ENCODE measurements around the gene GH1. TPM values are rescaled to one million over a fixed set of nuclear protein-coding genes. Genes with fewer than 3 reads are reported as not detected.
"Not testable (repeated sequence)": the region's sequence is repeated elsewhere in the genome, so short reads cannot be mapped to it uniquely, and the experiment has no call there.

Gene GH1
- total RNA-seq, 1 donor from 2014 or later: not detected

- DNase-seq (ENCODE audit: low spot score): not testable (repeated sequence)
Observed at GRCh38 chr17:63898899-63899798, 19.5 kb downstream of the GH1 start.

- not testable (repeated sequence) for DNase-seq (ENCODE audit: low spot score)
Observed at GRCh38 chr17:63896524-63897354, 21.9 kb downstream of the GH1 start, which contains the start of gene CSH1. Gene CSH1, minus strand, starts transcription at chr17:63896574. Its CDS starts 63 bp downstream, at chr17:63896511.

DNA sequence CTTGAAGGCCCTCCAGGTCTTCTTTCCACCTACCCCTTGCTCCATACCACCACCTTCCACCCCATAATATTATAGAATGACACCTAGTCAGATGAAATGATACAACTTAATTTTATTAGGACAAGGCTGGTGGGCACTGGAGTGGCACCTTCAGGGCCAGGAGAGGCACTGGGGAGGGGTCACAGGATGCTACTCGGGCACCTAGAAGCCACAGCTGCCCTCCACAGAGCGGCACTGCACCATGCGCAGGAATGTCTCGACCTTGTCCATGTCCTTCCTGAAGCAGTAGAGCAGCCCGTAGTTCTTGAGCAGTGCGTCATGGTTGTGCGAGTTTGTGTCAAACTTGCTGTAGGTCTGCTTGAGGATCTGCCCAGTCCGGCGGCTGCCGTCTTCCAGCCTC lies 23.8 kb downstream of the GH1 start:
- DNase-seq (ENCODE audit: low spot score): not testable (repeated sequence)

GRCh38 chr17:63894021-63894420 lies 24.6 kb downstream of the GH1 start:
- not testable (repeated sequence) for DNase-seq (ENCODE audit: low spot score)

DNA sequence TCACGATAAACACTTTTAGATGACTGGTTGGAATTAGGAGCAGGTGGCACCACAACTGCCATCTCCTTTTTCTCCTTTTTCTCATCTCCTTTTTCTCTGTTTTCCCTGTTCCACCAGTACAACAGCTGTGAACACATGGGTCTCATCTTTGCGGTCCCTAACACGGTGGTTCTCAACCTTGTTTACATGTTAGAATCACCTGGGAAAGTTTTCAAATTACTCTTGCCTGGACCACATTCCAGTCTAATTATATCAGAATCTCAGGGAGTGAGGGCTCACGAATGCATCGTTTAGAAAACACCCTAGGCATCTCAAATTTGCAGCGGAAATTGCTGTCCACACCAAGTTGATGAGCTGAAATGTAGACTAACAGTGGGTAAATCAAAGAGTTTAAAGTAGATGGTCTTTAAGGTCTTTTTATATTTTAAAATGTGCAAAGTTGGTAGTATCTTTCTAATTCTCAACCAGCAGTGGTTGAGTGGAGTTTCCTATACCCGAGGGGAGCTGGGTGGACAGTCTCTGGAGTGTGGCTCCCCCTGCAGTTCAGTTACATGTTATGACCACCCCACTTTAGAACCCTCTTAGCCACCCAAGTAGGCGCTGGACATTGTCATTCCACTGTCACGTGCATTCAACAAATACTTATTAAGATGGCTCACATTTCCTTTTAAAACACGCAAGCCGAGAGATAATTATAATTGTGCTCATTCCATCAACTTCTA lies 26.2 kb downstream of the GH1 start:
- not testable (repeated sequence) for DNase-seq (ENCODE audit: low spot score)

DNA sequence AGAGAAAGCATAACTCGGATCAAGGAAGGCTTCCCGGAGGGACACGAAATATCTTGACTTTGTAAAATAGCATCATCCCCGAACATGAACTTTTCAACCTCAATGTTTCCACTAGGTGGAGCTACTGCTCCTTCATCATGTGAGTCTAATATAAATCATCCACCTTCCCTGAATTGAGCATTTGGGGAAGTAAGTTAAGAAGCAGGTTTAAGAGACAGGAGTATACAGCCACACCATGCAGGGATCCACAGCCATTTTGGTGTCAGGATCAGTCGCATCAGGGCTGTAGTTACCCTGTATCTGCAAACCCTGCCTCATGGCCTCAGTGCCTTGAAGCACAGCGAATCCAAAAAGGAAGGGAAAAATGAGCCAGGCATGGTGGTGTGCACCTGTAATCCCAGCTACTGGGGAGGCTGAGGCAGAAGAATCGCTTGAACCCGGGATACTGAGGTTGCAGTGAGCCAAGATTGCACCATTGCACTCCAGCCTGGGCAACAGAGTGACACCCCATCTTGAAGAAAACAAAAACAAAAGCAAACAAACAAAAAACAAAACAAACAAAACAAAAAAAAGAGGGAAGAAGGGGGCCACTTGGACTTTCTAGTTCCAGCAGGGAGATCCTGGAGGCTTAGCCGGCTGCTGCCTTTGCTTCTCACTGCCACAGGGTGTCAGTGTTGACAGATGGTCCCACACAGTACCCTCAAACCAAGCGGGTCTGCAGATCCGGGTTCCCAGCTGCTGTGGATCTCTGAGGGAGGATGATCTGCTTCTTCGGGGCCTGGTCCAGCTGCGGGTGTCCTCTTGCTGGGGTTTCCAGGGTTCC lies 29.4 kb downstream of the GH1 start:
- peak; percentile 20 for DNase-seq (ENCODE audit: low spot score)

DNA sequence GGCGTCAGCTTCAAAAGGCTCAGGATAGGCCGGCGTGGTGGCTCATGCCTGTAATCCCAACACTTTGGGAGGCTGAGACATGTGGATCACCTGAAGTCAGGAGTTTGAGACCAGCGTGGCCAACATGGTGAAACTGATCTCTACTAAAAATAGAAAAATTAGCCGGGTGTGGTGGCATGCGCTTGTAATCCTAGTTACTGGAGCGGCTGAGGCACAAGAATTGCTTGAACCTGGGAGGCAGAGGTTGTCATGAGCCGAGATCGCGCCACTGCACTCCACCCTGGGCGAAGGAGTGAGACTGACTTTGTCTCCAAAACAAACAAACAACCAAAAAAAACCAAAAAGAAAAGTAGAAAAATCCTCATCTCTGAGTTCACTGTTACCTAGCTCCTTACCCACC lies 33.5 kb downstream of the GH1 start:
- not testable (repeated sequence) for DNase-seq (ENCODE audit: low spot score)

DNA sequence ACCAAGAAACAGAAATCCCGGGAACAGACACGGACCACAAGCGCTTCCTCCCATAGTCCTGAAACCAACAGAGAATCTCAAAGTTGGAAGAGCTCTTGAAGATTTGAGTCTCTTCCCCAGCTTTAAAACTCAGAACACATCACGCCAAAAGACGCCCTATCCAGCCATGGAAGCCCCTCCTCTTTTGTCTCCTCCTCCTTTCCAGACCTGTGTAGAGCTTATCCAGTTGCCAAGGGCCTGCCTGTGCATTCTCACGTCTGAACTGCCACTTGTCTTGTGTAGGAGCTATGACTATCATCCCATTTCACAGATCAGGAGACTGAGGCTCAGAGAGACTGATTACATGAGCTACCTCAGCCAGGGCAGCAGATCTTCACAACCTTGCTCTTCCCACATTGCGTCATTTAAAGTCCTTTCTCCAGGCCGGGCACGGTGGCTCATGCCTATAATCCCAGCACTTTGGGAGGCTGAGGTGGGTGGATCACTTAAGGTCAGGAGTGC lies 36.0 kb downstream of the GH1 start:
- DNase-seq (ENCODE audit: low spot score): not testable (repeated sequence)

GRCh38 chr17:63881935-63882601 lies 36.6 kb downstream of the GH1 start, which contains the start of gene GH2:
Gene GH2, minus strand, starts transcription at chr17:63881944. Its CDS starts 143 bp downstream, at chr17:63881801.
- DNase-seq (ENCODE audit: low spot score): peak; percentile 13

DNA sequence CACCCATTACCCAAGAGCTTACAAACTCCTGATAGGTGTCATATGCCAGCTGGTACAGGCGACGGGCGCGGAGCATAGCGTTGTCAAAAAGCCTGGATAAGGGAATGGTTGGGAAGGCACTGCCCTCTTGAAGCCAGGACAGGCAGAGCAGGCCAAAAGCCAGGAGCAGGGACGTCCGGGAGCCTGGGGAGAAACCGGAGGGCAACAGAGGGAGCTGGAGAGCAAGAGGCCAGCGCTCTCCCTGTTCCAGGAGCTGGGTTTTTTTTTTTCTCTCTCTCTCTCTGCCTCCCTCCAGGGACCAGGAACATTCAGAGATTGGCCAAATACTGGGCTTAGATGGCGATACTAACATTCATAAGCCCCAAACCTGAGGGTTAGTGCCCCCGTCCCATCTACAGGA lies 37.3 kb downstream of the GH1 start:
- DNase-seq (ENCODE audit: low spot score): not testable (repeated sequence)

DNA sequence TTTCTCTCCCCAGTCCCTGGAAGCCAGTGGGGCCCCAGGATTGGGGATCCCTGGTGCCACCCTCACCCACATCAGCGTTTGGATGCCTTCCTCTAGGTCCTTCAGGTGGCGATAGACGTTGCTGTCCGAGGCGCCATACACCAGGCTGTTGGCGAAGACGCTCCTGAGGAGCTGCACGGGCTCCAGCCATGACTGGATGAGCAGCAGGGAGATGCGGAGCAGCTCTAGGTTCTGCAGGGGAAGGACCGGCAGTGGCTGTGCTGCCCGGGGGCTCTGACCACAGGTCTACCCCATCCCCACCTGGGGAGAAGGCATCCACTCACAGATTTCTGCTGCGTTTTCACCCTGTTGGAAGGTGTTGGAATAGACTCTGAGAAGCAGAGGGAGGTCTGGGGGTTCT lies 37.9 kb downstream of the GH1 start:
- no peak for DNase-seq (ENCODE audit: low spot score)

GRCh38 chr17:63878413-63878812 lies 40.2 kb downstream of the GH1 start:
- not testable (repeated sequence) for DNase-seq (ENCODE audit: low spot score)

- DNase-seq (ENCODE audit: low spot score): not testable (repeated sequence)
Observed at GRCh38 chr17:63874693-63875092, 43.9 kb downstream of the GH1 start.

DNA sequence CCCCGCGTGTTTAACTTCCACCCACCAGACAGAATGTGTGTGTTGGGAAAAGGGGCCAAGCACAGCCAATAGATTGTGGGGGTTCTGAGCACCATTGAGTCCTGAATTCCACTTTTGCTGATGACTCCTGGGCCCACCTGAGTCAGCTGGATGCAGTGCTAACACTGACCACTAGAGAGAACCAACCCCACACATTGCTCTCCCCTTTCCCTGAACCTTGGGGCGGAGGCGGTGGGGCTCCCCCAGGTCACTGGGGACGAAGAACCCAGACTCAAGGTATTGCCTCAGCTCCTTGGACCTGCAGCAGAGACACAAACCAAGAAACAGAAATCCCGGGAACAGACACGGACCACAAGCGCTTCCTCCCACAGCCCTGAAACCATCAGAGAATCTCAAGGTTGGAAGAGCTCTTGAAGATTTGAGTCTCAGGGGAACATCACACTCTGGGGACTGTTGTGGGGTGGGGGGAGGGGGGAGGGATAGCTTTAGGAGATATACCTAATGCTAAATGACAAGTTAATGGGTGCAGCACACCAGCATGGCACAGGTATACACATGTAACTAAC lies 44.5 kb downstream of the GH1 start:
- not testable (repeated sequence) for DNase-seq (ENCODE audit: low spot score)

DNA sequence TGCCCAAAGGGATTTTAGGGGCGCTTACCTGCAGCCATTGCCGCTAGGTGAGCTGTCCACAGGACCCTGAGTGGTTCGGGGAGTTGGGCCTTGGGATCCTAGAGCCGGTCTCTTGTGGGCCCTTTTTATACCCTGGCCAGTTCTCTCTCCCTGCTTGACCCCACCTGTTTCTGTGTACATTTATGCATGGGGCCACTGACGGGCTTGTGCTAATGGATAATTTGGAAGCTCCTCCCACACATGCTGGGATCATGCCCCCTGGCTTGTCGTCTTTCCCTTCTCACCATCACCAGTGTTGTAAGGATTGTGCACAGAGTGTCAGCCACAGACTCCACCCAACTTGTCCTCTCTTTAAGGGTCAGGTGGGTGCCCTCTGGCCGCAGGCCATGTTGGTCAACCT lies 45.1 kb downstream of the GH1 start, which contains the start of gene CSH2:
Gene CSH2, minus strand, starts transcription at position 101 of the 400 bp plus-strand sequence. Its CDS starts 63 bp downstream, at position 38.
- DNase-seq (ENCODE audit: low spot score): not testable (repeated sequence)

GRCh38 chr17:63871646-63872365 lies 46.8 kb downstream of the GH1 start:
- DNase-seq (ENCODE audit: low spot score): not testable (repeated sequence)

DNA sequence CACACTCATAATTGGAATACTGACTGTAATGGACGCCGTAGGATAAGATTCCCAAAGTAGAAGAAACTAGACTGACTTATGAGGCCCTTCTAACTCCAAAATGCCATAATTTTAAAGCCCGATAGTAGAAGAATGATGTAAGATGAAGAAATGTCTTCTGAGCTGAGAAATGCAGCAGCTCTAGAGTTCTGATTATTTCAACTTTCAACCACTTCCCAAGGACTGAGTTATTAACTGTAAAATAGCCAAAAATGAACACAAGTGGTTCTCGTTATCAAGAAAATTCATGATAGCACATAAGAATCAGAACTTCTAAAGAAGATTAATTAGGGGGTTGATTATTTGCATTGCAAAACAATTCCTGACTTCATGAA lies 48.4 kb downstream of the GH1 start:
- DNase-seq (ENCODE audit: low spot score): not testable (repeated sequence)

- not testable (repeated sequence) for DNase-seq (ENCODE audit: low spot score)
Observed at GRCh38 chr17:63869491-63870291, 48.9 kb downstream of the GH1 start.
